PFSK-1 (cell line): Measurements from ENCODE around the gene RPUSD3.

Experiments
- POLR2AphosphoS5 ChIP-seq: IDR thresholded peaks from 2 replicates; pipeline ENCODE4 v1.6.1; 2012; ENCODE audit warnings: low read depth, mild to moderate bottlenecking, control low read depth, low read length, moderate library complexity
- SIN3A ChIP-seq: IDR thresholded peaks from 2 replicates; pipeline ENCODE4 v1.6.1; 2012; ENCODE audit warnings: mild to moderate bottlenecking, low read length, moderate library complexity, borderline replicate concordance; ENCODE audit not compliant: insufficient read depth
- TAF1 ChIP-seq: IDR thresholded peaks from 2 replicates; pipeline ENCODE4 v1.6.1; 2012; ENCODE audit warnings: low read length, control low read depth, borderline replicate concordance; ENCODE audit not compliant: insufficient read depth
- TF ChIP-seq, protein P1 (sequence below), 2 experiments: IDR thresholded peaks; 2 replicates each; pipeline versions ENCODE4 v1.6.1 to v1.8.0; 2011 to 2012; ENCODE audit warnings: low read depth in 2 of 2, low read length in 2 of 2, control low read depth in 1 of 2, inconsistent platforms in 1 of 2, mild to moderate bottlenecking in 1 of 2, moderate library complexity in 1 of 2; ENCODE audit not compliant: insufficient read depth in 1 of 2

DNA sequence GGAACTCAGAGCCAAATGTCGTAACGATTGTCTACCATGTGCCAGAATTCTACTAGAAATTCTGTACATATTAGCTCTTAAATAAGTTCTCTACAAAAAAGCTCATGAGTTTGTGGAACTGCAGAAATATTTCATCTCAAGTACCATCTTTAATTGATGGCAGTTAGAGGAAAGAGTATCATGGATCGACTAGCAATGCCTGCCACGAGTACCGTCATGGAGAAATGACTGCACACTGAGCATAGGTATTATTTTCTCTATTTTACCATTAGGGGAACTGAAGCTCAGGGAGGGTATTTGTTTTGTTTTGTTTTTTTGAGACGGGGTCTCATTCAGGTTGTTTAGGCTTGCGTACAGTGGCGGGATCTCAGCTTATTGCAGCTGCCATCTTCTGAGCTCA, 2.8 kb downstream of the RPUSD3 start:
- no peak for TF ChIP-seq POLR2AphosphoS5
- TF ChIP-seq TAF1: no peak
- no peak for TF ChIP-seq SIN3A
- TF ChIP-seq, protein P1, sequence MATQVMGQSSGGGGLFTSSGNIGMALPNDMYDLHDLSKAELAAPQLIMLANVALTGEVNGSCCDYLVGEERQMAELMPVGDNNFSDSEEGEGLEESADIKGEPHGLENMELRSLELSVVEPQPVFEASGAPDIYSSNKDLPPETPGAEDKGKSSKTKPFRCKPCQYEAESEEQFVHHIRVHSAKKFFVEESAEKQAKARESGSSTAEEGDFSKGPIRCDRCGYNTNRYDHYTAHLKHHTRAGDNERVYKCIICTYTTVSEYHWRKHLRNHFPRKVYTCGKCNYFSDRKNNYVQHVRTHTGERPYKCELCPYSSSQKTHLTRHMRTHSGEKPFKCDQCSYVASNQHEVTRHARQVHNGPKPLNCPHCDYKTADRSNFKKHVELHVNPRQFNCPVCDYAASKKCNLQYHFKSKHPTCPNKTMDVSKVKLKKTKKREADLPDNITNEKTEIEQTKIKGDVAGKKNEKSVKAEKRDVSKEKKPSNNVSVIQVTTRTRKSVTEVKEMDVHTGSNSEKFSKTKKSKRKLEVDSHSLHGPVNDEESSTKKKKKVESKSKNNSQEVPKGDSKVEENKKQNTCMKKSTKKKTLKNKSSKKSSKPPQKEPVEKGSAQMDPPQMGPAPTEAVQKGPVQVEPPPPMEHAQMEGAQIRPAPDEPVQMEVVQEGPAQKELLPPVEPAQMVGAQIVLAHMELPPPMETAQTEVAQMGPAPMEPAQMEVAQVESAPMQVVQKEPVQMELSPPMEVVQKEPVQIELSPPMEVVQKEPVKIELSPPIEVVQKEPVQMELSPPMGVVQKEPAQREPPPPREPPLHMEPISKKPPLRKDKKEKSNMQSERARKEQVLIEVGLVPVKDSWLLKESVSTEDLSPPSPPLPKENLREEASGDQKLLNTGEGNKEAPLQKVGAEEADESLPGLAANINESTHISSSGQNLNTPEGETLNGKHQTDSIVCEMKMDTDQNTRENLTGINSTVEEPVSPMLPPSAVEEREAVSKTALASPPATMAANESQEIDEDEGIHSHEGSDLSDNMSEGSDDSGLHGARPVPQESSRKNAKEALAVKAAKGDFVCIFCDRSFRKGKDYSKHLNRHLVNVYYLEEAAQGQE (IDR thresholded peaks at IDR 0.05; ENCODE audit: insufficient read depth in 1 of 2, low read depth in 2 of 2, low read length in 2 of 2): no peak
